RWPE2 (cell line): ENCODE measurements around the gene CAVIN2.
A peak's percentile ranks its signal among the peaks of the same experiment; 100 is the strongest.

Experiments
- ATAC-seq: fragments of 200-7000 bp; cut with Tn5 transposase; 3 replicates; pipeline ENCODE4 v1.9.1; 2021; ENCODE audit warnings: low read depth
- DNase-seq: peaks from one replicate; pipeline ENCODE4 v3.0.0-alpha.2; 2020; ENCODE audit warnings: low spot score
- H3K27ac ChIP-seq: fragments of 450-650 bp; 2 replicates; pipeline ENCODE4 v1.5.1; 2017; ENCODE audit warnings: mild to moderate bottlenecking; ENCODE audit not compliant: poor library complexity, severe bottlenecking
- H3K27me3 ChIP-seq: fragments of 250-450 bp; sonication (Bioruptor Pico); 2 replicates; pipeline ENCODE4 v1.5.1; 2021; ENCODE audit warnings: mild to moderate bottlenecking, moderate library complexity; ENCODE audit not compliant: insufficient read depth, poor library complexity, severe bottlenecking
- H3K36me3 ChIP-seq: fragments of 250-450 bp; sonication (Bioruptor Pico); 2 replicates; pipeline ENCODE4 v1.5.1; 2020; ENCODE audit warnings: low read depth, mild to moderate bottlenecking, moderate library complexity
- H3K4me1 ChIP-seq: fragments of 250-450 bp; sonication (Bioruptor Pico); 2 replicates; pipeline ENCODE4 v1.5.1; 2021; ENCODE audit warnings: mild to moderate bottlenecking, moderate library complexity; ENCODE audit not compliant: insufficient read depth, poor library complexity, severe bottlenecking
- H3K4me3 ChIP-seq: fragments of 250-450 bp; sonication (Bioruptor Pico); 2 replicates; pipeline ENCODE4 v1.5.1; 2021; ENCODE audit warnings: mild to moderate bottlenecking, moderate library complexity; ENCODE audit not compliant: severe bottlenecking
- H3K9me3 ChIP-seq: fragments of 250-450 bp; sonication (Bioruptor Pico); 2 replicates; pipeline ENCODE4 v1.5.1; 2021; ENCODE audit warnings: mild to moderate bottlenecking, moderate library complexity; ENCODE audit not compliant: severe bottlenecking
- CTCF ChIP-seq: fragments of 450-650 bp; IDR thresholded peaks from one replicate; pipeline ENCODE4 v1.5.1; 2017; ENCODE audit warnings: mild to moderate bottlenecking, moderate library complexity; ENCODE audit not compliant: poor library complexity, severe bottlenecking

CAVIN2 gene

DNA sequence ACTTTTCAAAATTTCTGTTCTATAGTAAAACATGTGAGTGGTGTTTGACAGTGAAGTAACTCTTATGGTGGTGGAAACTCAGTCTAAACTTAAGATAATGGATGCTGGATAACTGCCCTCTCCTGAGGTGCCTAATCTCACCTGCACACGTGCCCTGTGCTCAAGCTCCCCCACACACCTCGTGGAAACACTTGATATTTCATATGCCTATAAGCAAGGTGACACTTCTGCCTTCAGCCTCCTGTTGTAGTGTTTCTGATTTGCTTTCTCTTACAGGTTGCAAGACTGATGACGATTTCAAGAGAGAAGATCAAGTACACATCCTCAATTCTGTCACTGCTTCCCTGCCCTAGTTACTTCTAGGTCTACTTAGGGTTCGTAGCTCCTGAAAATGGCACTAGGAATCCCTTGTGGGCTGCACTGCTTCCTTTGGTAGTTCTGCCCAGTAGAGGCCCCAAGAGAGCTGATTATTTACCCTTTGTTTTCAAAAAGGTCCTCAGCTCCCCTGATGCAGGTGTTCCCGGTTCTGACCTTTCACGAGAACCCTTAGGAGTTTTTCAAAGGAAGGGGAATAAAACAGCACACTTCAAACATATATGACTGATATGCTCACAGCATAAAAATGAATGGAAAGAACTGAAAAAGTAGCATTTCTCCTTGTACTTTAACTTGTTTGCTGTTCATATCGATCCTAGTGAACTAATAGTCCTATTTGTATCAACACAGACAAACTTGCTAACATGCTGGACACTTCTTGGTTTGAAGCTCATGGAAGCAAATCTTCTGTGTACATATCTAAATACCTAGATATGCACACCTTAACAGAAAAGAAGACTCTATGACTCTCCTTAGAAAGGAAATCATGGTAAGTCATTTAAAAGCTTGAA lies 6.7 kb downstream of the CAVIN2 start:
- no peaks in the 10 kb centered on the region for H3K27me3 ChIP-seq
- no peak for DNase-seq
- H3K4me3 ChIP-seq, result no peak overlapping the region
- H3K36me3 ChIP-seq, result peaks cover 83% of the 10 kb centered on the region
- H3K27ac ChIP-seq, result no peak overlapping the region
- peaks cover 32% of the 10 kb centered on the region for H3K4me1 ChIP-seq
- no peaks in the 10 kb centered on the region for H3K9me3 ChIP-seq
- no peak for ATAC-seq
- TF ChIP-seq CTCF, result no peak

GRCh38 chr2:191838526-191838925 lies 8.4 kb downstream of the CAVIN2 start:
- no peak for TF ChIP-seq CTCF
- DNase-seq, result no peak
- Histone ChIP-seq H3K27ac (no peak overlapping the region), H3K36me3 (peaks cover 87% of the 10 kb centered on the region), H3K4me1 (peaks cover 27% of the 10 kb centered on the region), H3K27me3 (no peaks in the 10 kb centered on the region), H3K9me3 (no peaks in the 10 kb centered on the region), H3K4me3 (no peak overlapping the region)
- no peak for ATAC-seq

- Histone ChIP-seq H3K36me3 (peaks cover 73% of the 10 kb centered on the region), H3K4me1 (peaks cover 25% of the 10 kb centered on the region), H3K27ac (no peak overlapping the region), H3K27me3 (no peaks in the 10 kb centered on the region), H3K4me3 (no peak overlapping the region), H3K9me3 (no peaks in the 10 kb centered on the region)
- no peak for DNase-seq
- 0 out of 3 replicates have a peak, but pooled peaks have one; percentile 22 for ATAC-seq
- no peak for TF ChIP-seq CTCF
Observed at GRCh38 chr2:191836853-191837769, 9.8 kb downstream of the CAVIN2 start.

DNA sequence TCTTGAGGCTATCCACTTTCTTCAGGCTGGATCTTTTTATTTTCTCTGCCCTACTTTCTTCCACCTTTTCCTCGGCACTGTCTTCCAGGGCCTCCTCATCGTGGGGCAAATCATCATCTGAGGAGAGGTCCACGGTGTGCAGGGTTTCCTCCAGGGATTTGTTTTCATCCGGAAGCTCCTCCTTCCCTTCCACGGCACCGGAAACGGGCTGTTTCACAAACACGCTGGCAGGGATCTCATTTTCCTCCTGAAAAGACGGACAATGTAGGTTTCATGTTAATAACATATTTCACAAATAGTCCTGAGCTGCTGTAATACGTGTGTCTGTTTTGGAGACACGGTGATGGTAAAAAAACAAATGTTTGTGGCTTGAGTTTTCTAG lies 10.4 kb downstream of the CAVIN2 start:
- DNase-seq, result no peak
- no peak for TF ChIP-seq CTCF
- Histone ChIP-seq H3K9me3 (no peaks in the 10 kb centered on the region), H3K4me1 (peaks cover 19% of the 10 kb centered on the region), H3K27ac (no peak overlapping the region), H3K4me3 (no peak overlapping the region), H3K36me3 (peaks cover 66% of the 10 kb centered on the region), H3K27me3 (no peaks in the 10 kb centered on the region)
- no peak for ATAC-seq
